Renal pelvis (tissue), 4 donors: Measurements from ENCODE around the gene CCDC74A. TPM values are rescaled to one million over a fixed set of nuclear protein-coding genes. Genes with fewer than 3 reads are reported as not detected.
"Not testable (repeated sequence)": the region's sequence is repeated elsewhere in the genome, so short reads cannot be mapped to it uniquely, and the experiment has no call there.

Source experiments
- DNase-seq: peaks from one replicate; pipeline ENCODE4 v3.0.0-alpha.2; 2013
- polyA plus RNA-seq, 3 donors: library from polyadenylated mRNA; unstranded; fragments of 120-200 nt; gene quantifications; one replicate each; pipeline ENCODE4 v1.2.1, GENCODE V29; 2013; ENCODE audit not compliant: insufficient read length in 3 of 3

Gene CCDC74A
- polyA plus RNA-seq, 3 donors, result 16.6 to 20.2 (median 19.6) TPM

GRCh38 chr2:131521961-131522781 is 5.5 kb upstream of the CCDC74A start:
- no peak for DNase-seq

- not testable (repeated sequence) for DNase-seq
These were observed 2.4 kb upstream of the CCDC74A start for GRCh38 chr2:131525256-131525655.

- not testable (repeated sequence) for DNase-seq
These were observed 1.5 kb downstream of the CCDC74A start for GRCh38 chr2:131528981-131529863.

- DNase-seq, result not testable (repeated sequence)
These were observed 2.3 kb downstream of the CCDC74A start for GRCh38 chr2:131529864-131530445.

GRCh38 chr2:131530626-131531344 is 3.1 kb downstream of the CCDC74A start:
- DNase-seq, result not testable (repeated sequence)

GRCh38 chr2:131531547-131532185 is 4.0 kb downstream of the CCDC74A start:
- not testable (repeated sequence) for DNase-seq

- not testable (repeated sequence) for DNase-seq
These were observed 5.3 kb downstream of the CCDC74A start for GRCh38 chr2:131532723-131533608.

- DNase-seq, result not testable (repeated sequence)
These were observed 6.1 kb downstream of the CCDC74A start for GRCh38 chr2:131533609-131534316.

- not testable (repeated sequence) for DNase-seq
These were observed 6.6 kb downstream of the CCDC74A start for GRCh38 chr2:131534317-131534672.

- not testable (repeated sequence) for DNase-seq
These were observed 7.3 kb downstream of the CCDC74A start for GRCh38 chr2:131534965-131535364.

GRCh38 chr2:131535526-131535925 is 7.8 kb downstream of the CCDC74A start:
- DNase-seq, result no peak

- DNase-seq, result not testable (repeated sequence)
These were observed 8.5 kb downstream of the CCDC74A start for GRCh38 chr2:131535951-131536826.

- not testable (repeated sequence) for DNase-seq
These were observed 9.2 kb downstream of the CCDC74A start for GRCh38 chr2:131536841-131537240.

- DNase-seq, result not testable (repeated sequence)
These were observed 11.2 kb downstream of the CCDC74A start for GRCh38 chr2:131538856-131539255.

GRCh38 chr2:131542438-131543384 is 15.0 kb downstream of the CCDC74A start:
- no peak for DNase-seq

- DNase-seq, result no peak
These were observed 15.8 kb downstream of the CCDC74A start for GRCh38 chr2:131543385-131543891.
